IMR-90 (cell line): ENCODE data around the gene GABBR2. TPM values are rescaled to one million over a fixed set of nuclear protein-coding genes. Genes with fewer than 3 reads are reported as not detected.
A peak's percentile ranks its signal among the peaks of the same experiment; 100 is the strongest.

Source experiments
- ATAC-seq: fragments of 200-7000 bp; cut with Tn5 transposase; 2 replicates; pipeline ENCODE4 v1.9.1; 2020; ENCODE audit warnings: low read depth, mild to moderate bottlenecking, moderate library complexity
- BruUV-seq: library from RNA; stranded (reverse); fragments of 400-500 nt; replicated peaks from 2 replicates; lab custom pipeline; 2021; lab: Mats Ljungman, UMichigan
- CTCF ChIA-PET: fragments of 300-600 bp; formaldehyde crosslinking; extraction: SDS; loops from one replicate; lab custom pipeline; 2021; ENCODE audit warnings: antibody characterized with exemption; lab: Yijun Ruan, JAX
- POLR2A ChIA-PET: fragments of 300-600 bp; sonication (Branson Sonifier 250); formaldehyde crosslinking; loops from one replicate; lab custom pipeline; 2022; ENCODE audit warnings: antibody characterized with exemption; ENCODE audit not compliant: unreplicated experiment; lab: Charles Lee
- DNase-seq: peaks from one replicate; pipeline ENCODE4 v3.0.0; 2013
- H2AFZ ChIP-seq: replicated peaks from 2 replicates; pipeline ENCODE3; 2013; ENCODE audit warnings: low read length, mild to moderate bottlenecking; ENCODE audit not compliant: poor library complexity
- H2AK5ac ChIP-seq: 2 replicates; pipeline ENCODE4 v1.6.1; 2013; ENCODE audit warnings: low read depth, low read length, inconsistent platforms
- H2AK9ac ChIP-seq: replicated peaks from 2 replicates; pipeline ENCODE3; 2013; ENCODE audit warnings: mild to moderate bottlenecking, low read depth, low read length, moderate library complexity; ENCODE audit not compliant: poor library complexity
- H2BK120ac ChIP-seq: 2 replicates; pipeline ENCODE4 v1.6.1; 2013; ENCODE audit warnings: low read depth, low read length, inconsistent platforms
- H2BK15ac ChIP-seq: 3 replicates; pipeline ENCODE4 v1.6.1; 2013; ENCODE audit warnings: low read depth, low read length, inconsistent platforms
- H2BK20ac ChIP-seq: 2 replicates; pipeline ENCODE4 v1.6.1; 2013; ENCODE audit warnings: low read depth, mild to moderate bottlenecking, inconsistent platforms, low read length, moderate library complexity
- H2BK5ac ChIP-seq: 2 replicates; pipeline ENCODE4 v1.6.1; 2013; ENCODE audit warnings: mild to moderate bottlenecking, low read depth, low read length, inconsistent platforms; ENCODE audit not compliant: poor library complexity, severe bottlenecking
- H3K14ac ChIP-seq: replicated peaks from 2 replicates; pipeline ENCODE4 v1.6.1; 2013; ENCODE audit warnings: low read depth, low read length, inconsistent platforms
- H3K18ac ChIP-seq: 2 replicates; pipeline ENCODE4 v1.6.1; 2013; ENCODE audit warnings: low read depth, low read length, control low read depth
- H3K23ac ChIP-seq: 2 replicates; pipeline ENCODE4 v1.6.1; 2013; ENCODE audit warnings: low read depth, low read length, inconsistent platforms
- H3K27ac ChIP-seq: 2 replicates; pipeline ENCODE4 v1.5.1; 2013; ENCODE audit warnings: mild to moderate bottlenecking, control low read depth, low read length; ENCODE audit not compliant: insufficient read depth
- H3K27me3 ChIP-seq: 2 replicates; pipeline ENCODE4 v1.6.1; 2013; ENCODE audit warnings: low read length; ENCODE audit not compliant: control insufficient read depth, insufficient read depth
- H3K36me3 ChIP-seq: 2 replicates; pipeline ENCODE4 v1.6.1; 2013; ENCODE audit warnings: low read length, mixed read lengths; ENCODE audit not compliant: control insufficient read depth, insufficient read depth
- H3K4ac ChIP-seq: 2 replicates; pipeline ENCODE4 v1.6.1; 2013; ENCODE audit warnings: low read depth, low read length, inconsistent platforms
- H3K4me1 ChIP-seq: 2 replicates; pipeline ENCODE4 v1.6.1; 2013; ENCODE audit warnings: low read length, mixed read lengths; ENCODE audit not compliant: control insufficient read depth, insufficient read depth
- H3K4me2 ChIP-seq: 2 replicates; pipeline ENCODE4 v1.6.1; 2013; ENCODE audit warnings: low read depth, mild to moderate bottlenecking, control low read depth, low read length, moderate library complexity
- H3K4me3 ChIP-seq: 2 replicates; pipeline ENCODE4 v1.5.1; 2013; ENCODE audit warnings: low read depth, mild to moderate bottlenecking, control low read depth, low read length, moderate library complexity; ENCODE audit not compliant: insufficient read depth
- H3K56ac ChIP-seq: 2 replicates; pipeline ENCODE4 v1.6.1; 2013; ENCODE audit warnings: low read length, inconsistent platforms; ENCODE audit not compliant: insufficient read depth; ENCODE audit errors: extremely low read depth
- H3K79me1 ChIP-seq, 2 experiments: 2 replicates each; pipeline ENCODE4 v1.6.1; 2013; ENCODE audit warnings: low read length in 2 of 2, inconsistent platforms in 1 of 2, low read depth in 1 of 2
- H3K9ac ChIP-seq: 2 replicates; pipeline ENCODE4 v1.6.1; 2013; ENCODE audit warnings: low read depth, low read length, control low read depth
- H3K9me1 ChIP-seq: 2 replicates; pipeline ENCODE4 v1.6.1; 2013; ENCODE audit warnings: low read length, inconsistent platforms; ENCODE audit not compliant: insufficient read depth
- H3K9me3 ChIP-seq: 2 replicates; pipeline ENCODE4 v1.6.1; 2013; ENCODE audit warnings: low read length; ENCODE audit not compliant: control insufficient read depth, insufficient read depth
- H4K20me1 ChIP-seq: 2 replicates; pipeline ENCODE4 v1.6.1; 2013; ENCODE audit warnings: low read length, inconsistent platforms; ENCODE audit not compliant: insufficient read depth
- H4K5ac ChIP-seq: 2 replicates; pipeline ENCODE4 v1.6.1; 2013; ENCODE audit warnings: mild to moderate bottlenecking, low read depth, low read length, control low read depth
- H4K8ac ChIP-seq, 2 experiments: 2 replicates each; pipeline ENCODE4 v1.6.1; 2013; ENCODE audit warnings: low read depth in 2 of 2, low read length in 2 of 2, control low read depth in 1 of 2, inconsistent platforms in 1 of 2
- H4K91ac ChIP-seq: 2 replicates; pipeline ENCODE4 v1.6.1; 2013; ENCODE audit warnings: low read depth, low read length, inconsistent platforms; ENCODE audit not compliant: insufficient read depth
- CEBPB ChIP-seq: IDR thresholded peaks from 2 replicates; pipeline ENCODE4 v1.6.1; 2012; ENCODE audit warnings: low read depth, low read length, improper control_type of control experiment
- CTCF ChIP-seq: conservative IDR thresholded peaks from 2 replicates; pipeline ENCODE4 v1.5.1; 2012; ENCODE audit warnings: mild to moderate bottlenecking, low read depth, low read length, improper control_type of control experiment
- MAFK ChIP-seq: IDR thresholded peaks from 2 replicates; pipeline ENCODE4 v1.6.1; 2012; ENCODE audit warnings: low read depth, low read length, improper control_type of control experiment
- MAZ ChIP-seq: IDR thresholded peaks from 2 replicates; pipeline ENCODE4 v1.6.1; 2012; ENCODE audit warnings: low read depth, mild to moderate bottlenecking, low read length, improper control_type of control experiment, moderate library complexity, borderline replicate concordance
- MXI1 ChIP-seq: IDR thresholded peaks from 2 replicates; pipeline ENCODE4 v1.6.1; 2012; ENCODE audit warnings: low read depth, mild to moderate bottlenecking, low read length, moderate library complexity, borderline replicate concordance
- NFE2L2 ChIP-seq: fragments of 150-350 bp; IDR thresholded peaks from 2 replicates; pipeline ENCODE4 v1.6.1; 2016; ENCODE audit warnings: low read depth, mild to moderate bottlenecking, low read length
- POLR2A ChIP-seq: IDR thresholded peaks from 2 replicates; pipeline ENCODE4 v1.6.1; 2012; ENCODE audit warnings: mild to moderate bottlenecking, low read depth, low read length
- RFX5 ChIP-seq: IDR thresholded peaks from 2 replicates; pipeline ENCODE4 v1.8.0; 2012; ENCODE audit warnings: low read depth, mild to moderate bottlenecking, low read length, moderate library complexity
- WGBS, 2 experiments: methylation state at CpG; one replicate each; pipeline versions ENCODE4 v1.1.5 to v1.1.7; 2013; ENCODE audit warnings: missing lambda C conversion rate in 2 of 2; ENCODE audit not compliant: insufficient read length in 1 of 2; ENCODE audit errors: extremely low coverage in 2 of 2; 5-methylcytosine and 5-hydroxymethylcytosine counted together
- dilution Hi-C: fragments of 300-500 bp; cut with HindIII; formaldehyde crosslinking; loops from one replicate; pipeline ENCODE4 v1.14.3; 2018; ENCODE audit warnings: low sequenced_read_pairs; ENCODE audit not compliant: unreplicated experiment
- in situ Hi-C: fragments of 300-500 bp; cut with MboI; formaldehyde crosslinking; loops from 3 replicates; pipeline ENCODE4 v1.14.3; 2019; ENCODE audit warnings: low sequenced_read_pairs, inconsistent platforms, mixed read lengths
- intact Hi-C: fragments of 100-400 bp; cut with micrococcal nuclease; formaldehyde crosslinking; loops from 2 replicates; pipeline ENCODE4 v1.10.0; 2022
- polyA plus RNA-seq, 3 experiments: library from polyadenylated mRNA; depleted of rRNA; stranded (reverse); fragments of >200 nt; gene quantifications; 2 replicates each; pipeline ENCODE4 v1.2.3, GENCODE V29; 2012; ENCODE audit warnings: low replicate concordance in 1 of 3
- total RNA-seq: library from RNA; depleted of rRNA; stranded (reverse); fragments of >200 nt; gene quantifications from 2 replicates; pipeline ENCODE4 v1.2.3, GENCODE V29; 2012

The GABBR2 gene
- total and polyA plus RNA-seq, 2 of the 4 experiments (the other 2 are of a cell fraction), result 14.2 to 20.3 TPM

- no peak for TF ChIP-seq CEBPB
Observed at GRCh38 chr9:98259791-98260190, 448.9 kb downstream of the GABBR2 start (continued).

- ChIA-PET CTCF (interaction anchor here (0.7 to 1.4 kb wide), 3 partner anchors 49 to 137 kb away, joined by 3 to 5 read pairs (median 4); no protein-coding TSS in a partner anchor), POLR2A (interaction anchor here (0.7 kb wide), 1 partner anchor 33 kb away, joined by 10 read pairs; no protein-coding TSS in a partner anchor)
- no peak for ATAC-seq
- Histone ChIP-seq H3K9me1 (peaks cover 21% of the 10 kb centered on the region), H2BK5ac (peak overlapping the region; percentile 97), H2AFZ (peak overlapping the region; percentile 96), H3K27ac (peak overlapping the region; percentile 97), H3K14ac (peak overlapping the region; percentile 99), H3K4me2 (peak overlapping the region; percentile 92), H2AK5ac (peak overlapping the region; percentile 86; the same call in 1 of the 2 replicates), H3K79me1 (peaks cover 23 to 44% of the 10 kb centered on the region in 2 experiments), H3K56ac (peak overlapping the region; percentile 85), H2AK9ac (peak overlapping the region; percentile 89), H2BK120ac (peak overlapping the region; percentile 62), H4K8ac (peak overlapping the region; percentile 98 to 100), H3K9ac (peak overlapping the region; percentile 84), H3K4me1 (peaks cover 17% of the 10 kb centered on the region), H2BK20ac (peak overlapping the region; percentile 24; the same call in 1 of the 2 replicates), H3K36me3 (0 out of 2 replicates have a peak, but pooled peaks cover 2% of the 10 kb centered on the region), H3K9me3 (no peaks in the 10 kb centered on the region), H2BK15ac (peak overlapping the region; percentile 45; the same call in 1 of the 3 replicates), H4K20me1 (no peaks in the 10 kb centered on the region), H3K27me3 (no peaks in the 10 kb centered on the region), H3K4ac (peak overlapping the region; percentile 98), H3K23ac (peak overlapping the region; percentile 95), H3K4me3 (peak overlapping the region; percentile 72), H3K18ac (peak overlapping the region; percentile 0; the same call in 1 of the 2 replicates), H4K5ac (peak overlapping the region; percentile 82), H4K91ac (peak overlapping the region; percentile 99)
- WGBS, 2 experiments, result 0% methylated on average over 2 of the region's 12 CpGs; no CpG with 5 or more reads in 1 of the 2 experiments
- dilution Hi-C loops (no loop called here), in situ Hi-C loops (no loop called here), intact Hi-C loops (no loop called here)
- TF ChIP-seq RFX5 (no peak), MXI1 (no peak), POLR2A (no peak), MAZ (no peak), CTCF (no peak), MAFK (no peak), NFE2L2 (no peak)
- TSS peak; percentile 85 for BruUV-seq
- no peak for DNase-seq
Observed at GRCh38 chr9:98256756-98257155, 452.0 kb downstream of the GABBR2 start.
